KBM-7 (cell line): ENCODE data around the gene ALG3.
A peak's percentile ranks its signal among the peaks of the same experiment; 100 is the strongest.

Source experiments
- DNase-seq: peaks from one replicate; pipeline ENCODE4 v3.0.0-alpha.2; 2015
- in situ Hi-C: fragments of 300-500 bp; cut with MboI; formaldehyde crosslinking; loops from 2 replicates; pipeline ENCODE4 v1.14.3; 2020; ENCODE audit warnings: low sequenced_read_pairs, low pct_unique_long_range_greater_than_20kb, mixed read lengths

The ALG3 gene

DNA sequence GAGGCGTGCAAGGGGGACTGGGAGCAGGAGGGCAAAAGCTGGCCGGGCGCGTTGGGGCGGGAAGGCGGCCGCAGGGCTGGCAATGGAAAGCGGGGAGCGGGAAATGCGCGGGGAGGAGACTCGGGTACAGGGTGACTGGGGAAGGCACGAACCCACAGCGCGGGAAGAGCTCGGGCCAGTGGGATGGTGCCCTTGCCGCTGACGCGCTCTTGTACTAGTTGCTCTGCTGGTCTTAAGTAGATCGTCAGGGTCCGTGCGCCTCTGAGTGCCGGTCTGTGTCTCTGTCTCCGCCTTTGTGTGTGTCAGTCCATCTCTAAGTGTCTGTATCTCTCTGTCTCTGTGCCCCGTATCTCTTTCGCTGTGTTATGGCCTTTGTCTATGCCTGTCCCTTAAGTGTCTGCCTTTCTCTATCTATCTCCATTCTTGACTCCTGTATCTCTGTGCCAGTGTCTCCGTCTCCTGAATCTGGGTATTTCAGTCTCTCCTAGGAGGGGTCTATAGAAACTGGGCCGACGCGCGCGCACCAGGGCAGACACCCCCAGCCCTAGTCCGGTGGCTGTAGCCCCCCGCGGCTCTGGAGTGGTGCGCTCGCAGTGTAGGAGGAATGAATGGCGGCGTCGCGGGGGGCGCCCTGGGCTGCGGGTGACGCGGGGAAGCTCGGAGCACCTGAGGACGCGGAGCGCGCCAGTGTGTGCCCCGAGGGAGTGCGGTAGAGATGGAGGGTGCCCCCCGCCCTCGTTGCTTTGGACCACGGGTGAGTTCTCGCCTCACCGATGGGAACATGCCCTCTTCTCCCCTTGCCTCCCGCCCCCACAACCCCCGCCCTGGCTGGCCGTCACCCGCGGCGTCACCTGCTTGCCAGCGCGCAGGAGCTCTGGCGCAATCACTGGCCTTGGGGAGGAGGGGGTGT lies 13.3 kb upstream of the ALG3 start:
- in situ Hi-C loops = no loop called here
- peak; percentile 61 for DNase-seq

DNA sequence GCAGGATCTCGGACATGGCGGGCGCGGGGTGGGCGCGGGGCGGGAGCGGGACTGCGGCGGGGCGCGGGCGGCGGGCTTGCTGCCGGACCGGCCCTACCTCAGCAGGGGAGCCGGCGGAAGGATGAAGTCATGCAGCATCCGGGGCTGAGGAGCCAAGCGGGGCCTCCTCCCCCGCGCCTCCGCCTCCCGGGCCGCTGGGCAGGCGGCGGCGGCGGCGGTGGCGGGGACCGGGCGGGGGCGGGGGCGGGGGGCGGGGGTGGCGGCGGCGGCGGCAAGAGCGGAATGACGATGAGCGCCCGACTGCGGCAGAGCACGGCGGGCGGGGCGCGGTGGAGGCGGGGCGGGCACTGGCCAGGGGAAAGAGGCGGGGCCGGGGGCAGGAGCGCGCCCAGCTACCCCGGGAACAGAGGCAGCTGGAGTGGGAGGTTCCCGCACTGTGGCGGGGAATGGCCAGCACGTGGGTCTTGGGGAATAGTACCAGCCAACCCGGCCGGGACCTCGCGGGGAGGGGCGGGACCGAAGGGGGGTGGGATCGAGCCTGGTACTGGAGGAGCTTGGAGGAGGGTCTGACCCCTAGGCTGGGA lies 12.6 kb upstream of the ALG3 start, which contains the start of gene CAMK2N2:
Gene CAMK2N2 (minus strand): TSS at position 284 of the 584 bp plus-strand sequence. CDS start 268 bp downstream, at position 16.
- in situ Hi-C loops = no loop called here
- DNase-seq = peak; percentile 63

GRCh38 chr3:184260724-184261269 lies 12.0 kb upstream of the ALG3 start:
- in situ Hi-C loops = no loop called here
- peak; percentile 19 for DNase-seq

GRCh38 chr3:184259878-184260723 lies 11.3 kb upstream of the ALG3 start:
- in situ Hi-C loops = no loop called here
- peak; percentile 21 for DNase-seq

DNA sequence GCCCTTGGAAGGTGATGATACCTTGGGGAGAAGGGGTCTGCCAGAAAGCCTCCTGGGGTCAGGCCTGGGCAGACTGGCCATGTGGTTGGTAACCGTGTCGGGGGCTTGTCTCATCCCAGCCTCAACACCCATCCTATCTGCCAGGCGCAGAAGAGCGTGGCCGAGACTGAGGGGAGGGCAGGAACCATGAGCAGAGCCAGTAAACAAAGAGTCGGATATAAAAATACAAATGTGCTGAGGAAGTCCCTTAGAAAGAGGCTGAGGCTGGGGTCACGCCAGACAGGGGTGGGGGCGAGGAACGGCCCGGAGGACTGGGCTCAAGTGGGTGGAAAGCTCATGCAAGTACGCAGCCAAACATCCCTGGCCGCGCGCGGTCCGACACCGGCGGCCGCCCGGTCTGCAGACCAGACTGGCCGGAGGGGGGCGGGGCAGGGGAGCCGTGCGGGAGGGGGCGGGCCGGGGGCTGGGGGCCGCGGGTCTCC lies 10.7 kb upstream of the ALG3 start:
- in situ Hi-C loops = no loop called here

GRCh38 chr3:184258926-184259325 lies 10.2 kb upstream of the ALG3 start:
- no peak for DNase-seq
- in situ Hi-C loops = no loop called here

More for the DNA sequence above, 10.7 kb upstream of the ALG3 start:
- DNase-seq = no peak

DNA sequence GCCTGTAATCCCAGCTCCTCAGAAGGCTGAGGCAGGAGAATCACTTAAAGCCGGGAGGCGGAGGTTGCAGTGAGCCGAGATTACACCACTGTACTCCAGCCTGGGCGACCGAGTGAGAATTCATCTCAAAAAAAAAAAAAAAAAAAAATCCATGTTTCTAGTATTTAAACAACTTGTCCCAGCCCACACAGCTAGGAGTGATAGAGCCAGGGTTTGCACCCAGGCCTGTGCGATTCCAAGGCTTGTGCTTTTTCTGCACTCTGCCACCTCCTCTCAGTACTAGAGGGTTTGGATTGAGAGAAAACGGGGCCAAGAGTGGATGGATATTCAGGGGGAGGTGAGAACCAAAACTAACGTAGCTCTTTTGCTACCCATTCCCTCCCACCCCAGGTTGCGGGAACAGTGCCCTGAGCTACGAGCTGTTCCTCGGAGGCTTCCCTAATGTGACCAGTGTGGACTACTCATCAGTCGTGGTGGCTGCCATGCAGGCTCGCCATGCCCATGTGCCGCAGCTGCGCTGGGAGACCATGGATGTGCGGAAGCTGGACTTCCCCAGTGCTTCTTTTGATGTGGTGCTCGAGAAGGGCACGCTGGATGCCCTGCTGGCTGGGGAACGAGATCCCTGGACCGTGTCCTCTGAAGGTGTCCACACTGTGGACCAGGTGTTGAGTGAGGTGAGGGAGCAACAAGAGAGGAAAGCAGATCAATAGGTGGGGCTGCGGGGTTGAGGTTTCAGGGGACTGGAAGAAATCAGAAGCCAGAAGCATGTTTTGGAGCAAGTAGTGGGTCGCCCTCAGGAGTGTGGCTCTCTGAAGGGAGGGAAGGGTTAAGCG lies 8.5 kb upstream of the ALG3 start:
- in situ Hi-C loops = no loop called here
- no peak for DNase-seq

GRCh38 chr3:184255291-184256039 lies 6.7 kb upstream of the ALG3 start:
- in situ Hi-C loops = no loop called here
- no peak for DNase-seq

- in situ Hi-C loops = no loop called here
Observed at GRCh38 chr3:184250167-184250828, 1.5 kb upstream of the ALG3 start.

DNA sequence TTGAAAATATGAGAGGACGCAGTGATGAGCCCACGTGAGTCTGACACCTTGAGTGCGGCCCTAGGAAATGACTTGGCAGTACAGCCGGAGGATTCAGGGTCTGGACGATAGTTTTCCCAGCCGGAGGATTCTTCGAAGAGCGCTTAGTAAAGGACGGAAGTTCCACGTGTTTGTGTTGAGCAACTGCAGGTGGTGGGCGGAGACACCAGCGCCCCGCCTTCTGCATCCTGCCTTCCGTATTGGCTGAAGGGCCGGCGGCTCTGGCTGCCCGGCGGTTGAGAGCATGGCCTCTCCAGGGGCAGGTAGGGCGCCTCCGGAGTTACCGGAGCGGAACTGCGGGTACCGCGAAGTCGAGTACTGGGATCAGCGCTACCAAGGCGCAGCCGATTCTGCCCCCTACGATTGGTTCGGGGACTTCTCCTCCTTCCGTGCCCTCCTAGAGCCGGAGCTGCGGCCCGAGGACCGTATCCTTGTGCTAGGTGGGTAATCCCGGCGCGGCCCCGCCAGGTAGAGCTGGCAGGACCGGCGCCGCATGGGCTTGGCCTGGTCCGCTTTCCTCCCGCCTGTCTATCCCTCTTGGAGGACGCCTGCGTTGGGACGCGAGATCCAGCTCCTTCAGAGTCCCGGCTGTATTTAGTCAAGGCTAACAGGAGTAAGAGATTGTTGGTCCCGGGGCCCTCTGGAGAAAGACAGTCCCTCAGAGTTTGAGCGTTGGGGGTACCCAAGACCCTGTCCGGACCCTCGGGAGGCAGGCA lies 827 bp upstream of the ALG3 start, which contains the start of gene EEF1AKMT4:
Gene EEF1AKMT4 (plus strand): TSS at position 261 of the 755 bp plus-strand sequence. CDS start 23 bp downstream, at position 284.
- in situ Hi-C loops = no loop called here
- DNase-seq = peak; percentile 98

More at GRCh38 chr3:184250167-184250828, 1.5 kb upstream of the ALG3 start:
- DNase-seq = peak; percentile 96

GRCh38 chr3:184242297-184242685 lies 6.5 kb downstream of the ALG3 start:
- no peak for DNase-seq
- in situ Hi-C loops = no loop called here

DNA sequence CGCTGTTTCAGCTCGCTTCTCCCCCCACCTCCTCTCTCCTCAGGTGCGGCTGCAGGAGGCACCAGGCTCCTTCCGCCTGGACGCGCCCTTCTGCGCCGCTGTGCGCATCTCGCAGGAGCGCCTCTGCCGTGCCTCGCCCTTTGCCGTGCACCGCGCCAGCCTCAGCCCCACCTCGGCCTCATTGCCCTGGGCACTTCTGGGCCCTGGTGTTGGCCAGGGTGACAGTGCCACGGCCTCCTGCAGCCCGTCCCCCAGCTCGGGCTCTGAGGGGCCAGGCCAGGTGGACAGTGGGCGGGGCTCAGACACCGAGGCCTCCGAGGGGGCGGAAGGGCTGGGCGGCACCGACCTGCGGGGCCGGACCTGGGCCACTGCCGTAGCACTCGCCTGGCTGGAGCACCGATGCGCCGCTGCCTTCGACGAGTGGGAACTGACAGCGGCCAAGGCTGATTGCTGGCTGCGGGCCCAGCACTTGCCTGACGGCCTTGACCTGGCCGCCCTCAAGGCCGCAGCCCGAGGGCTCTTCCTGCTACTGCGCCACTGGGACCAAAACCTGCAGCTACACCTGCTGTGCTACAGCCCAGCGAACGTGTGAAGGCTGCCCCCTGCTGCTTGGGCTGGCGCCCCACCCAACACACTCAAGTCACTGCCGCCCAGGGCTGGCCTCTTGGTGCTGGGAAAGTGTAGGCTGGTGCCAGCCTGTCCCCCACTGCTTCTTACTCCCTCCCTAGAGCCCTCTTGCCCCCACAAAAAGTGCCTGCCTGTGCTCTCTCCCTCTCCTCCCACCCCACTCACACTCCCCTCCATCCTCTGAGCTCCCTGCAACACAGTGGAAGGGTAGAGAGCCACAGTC lies 7.1 kb downstream of the ALG3 start:
- in situ Hi-C loops = no loop called here

DNA sequence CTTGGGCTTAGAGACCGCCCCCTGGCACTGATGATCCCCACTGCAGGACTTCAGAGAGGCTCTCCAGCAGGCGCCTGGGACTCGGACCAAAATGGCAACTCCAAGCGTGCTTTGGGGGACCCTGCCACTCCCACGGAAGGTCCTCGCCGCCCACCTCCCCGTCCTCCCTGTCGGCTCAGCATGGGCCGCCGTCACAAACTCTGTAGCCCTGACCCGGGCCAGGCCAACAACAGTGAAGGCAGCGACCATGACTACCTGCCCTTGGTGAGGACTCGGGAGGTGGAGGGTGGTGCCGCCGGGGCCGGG lies 7.7 kb downstream of the ALG3 start:
- in situ Hi-C loops = no loop called here

More for the DNA sequence above, 7.1 kb downstream of the ALG3 start:
- DNase-seq = no peak

DNA sequence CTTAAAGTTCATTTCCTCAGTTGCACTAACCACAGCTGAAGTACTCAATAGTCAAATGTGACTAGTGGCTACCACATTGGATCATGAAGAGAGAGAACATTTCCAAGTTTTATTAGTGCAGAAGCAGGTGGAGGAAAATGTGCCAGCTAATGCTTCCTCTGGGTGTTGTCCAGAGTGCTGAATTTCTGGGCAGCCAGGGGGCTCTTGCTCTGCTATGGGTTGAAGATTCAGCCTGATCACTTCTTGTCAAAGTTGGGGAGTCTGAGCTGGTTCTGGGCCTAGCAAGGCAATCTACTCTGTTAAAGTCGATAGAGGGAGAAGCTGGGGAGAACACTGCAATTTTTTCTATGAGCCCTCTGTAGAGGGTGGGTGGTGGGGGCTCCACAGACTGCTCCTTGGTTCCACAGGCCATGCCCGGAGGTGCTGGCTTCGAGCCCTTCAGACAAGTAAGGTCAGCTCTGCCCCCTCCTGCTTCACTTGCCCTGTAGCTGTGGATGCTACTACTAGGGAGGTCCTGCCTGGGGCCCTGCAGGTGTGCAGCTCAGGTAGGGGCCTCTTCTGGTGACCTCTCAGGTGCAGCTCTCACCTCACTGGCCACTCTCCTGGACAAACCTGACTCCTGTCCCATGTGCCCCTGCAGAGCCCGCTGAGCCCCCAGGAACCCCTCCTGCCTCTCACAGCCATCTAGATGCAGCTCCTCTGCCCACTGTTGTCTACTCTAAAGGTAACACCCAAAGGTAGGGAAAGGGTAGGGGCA lies 8.2 kb downstream of the ALG3 start:
- DNase-seq = peak; percentile 49
- in situ Hi-C loops = no loop called here

More for the DNA sequence above, 7.7 kb downstream of the ALG3 start:
- DNase-seq = no peak

GRCh38 chr3:184239708-184240107 lies 9.1 kb downstream of the ALG3 start:
- no peak for DNase-seq
- in situ Hi-C loops = no loop called here
